WTC11 (cell line): ENCODE results near the gene TP53AIP1. TPM values are rescaled to one million over a fixed set of nuclear protein-coding genes. Genes with fewer than 3 reads are reported as not detected.

ENCODE experiments used
- AR ChIP-seq: fragments of 250-450 bp; sonication (Bioruptor Pico); IDR thresholded peaks from 2 replicates; pipeline ENCODE4 v1.9.0; 2021; ENCODE audit warnings: mild to moderate bottlenecking
- ETV6 ChIP-seq: sonication (generic); formaldehyde crosslinking; IDR thresholded peaks from 2 replicates; pipeline ENCODE4 v1.8.1; 2022; ENCODE audit warnings: mild to moderate bottlenecking, missing genetic modification reagents
- IRF2 ChIP-seq: sonication (generic); formaldehyde crosslinking; IDR thresholded peaks from 2 replicates; pipeline ENCODE4 v1.8.0; 2022; ENCODE audit warnings: low read depth, missing genetic modification reagents, borderline replicate concordance
- PRDM15 ChIP-seq: sonication (generic); formaldehyde crosslinking; IDR thresholded peaks from 2 replicates; pipeline ENCODE4 v1.8.0; 2022; ENCODE audit warnings: missing genetic modification reagents
- STAT6 ChIP-seq: sonication (generic); formaldehyde crosslinking; conservative IDR thresholded peaks from 2 replicates; pipeline ENCODE4 v1.8.1; 2023; ENCODE audit warnings: mild to moderate bottlenecking, low read depth, missing genetic modification reagents, moderate library complexity
- ZNF263 ChIP-seq: sonication (generic); formaldehyde crosslinking; IDR thresholded peaks from 2 replicates; pipeline ENCODE4 v1.8.1; 2022; ENCODE audit warnings: low read depth, mild to moderate bottlenecking, moderate library complexity, missing genetic modification reagents
- ZNF425 ChIP-seq: fragments of 250-450 bp; sonication (Bioruptor Pico); conservative IDR thresholded peaks from 2 replicates; pipeline ENCODE4 v1.9.0; 2021; ENCODE audit warnings: mild to moderate bottlenecking
- total RNA-seq: library from RNA; stranded (reverse); gene quantifications from 3 replicates; pipeline ENCODE4 v1.2.3, GENCODE V29; 2021
- TF ChIP-seq, protein P1 (sequence below): sonication (generic); formaldehyde crosslinking; IDR thresholded peaks from 2 replicates; pipeline ENCODE4 v1.8.0; 2023; ENCODE audit warnings: missing genetic modification reagents, mild to moderate bottlenecking, borderline replicate concordance
- TF ChIP-seq, protein P2 (sequence below): fragments of 250-450 bp; sonication (Bioruptor Pico); IDR thresholded peaks from 2 replicates; pipeline ENCODE4 v1.9.0; 2021; ENCODE audit warnings: mild to moderate bottlenecking, borderline replicate concordance
- TF ChIP-seq, protein P3 (sequence below): sonication (generic); formaldehyde crosslinking; IDR thresholded peaks from 2 replicates; pipeline ENCODE4 v1.8.1; 2022; ENCODE audit warnings: mild to moderate bottlenecking, missing genetic modification reagents, moderate library complexity, borderline replicate concordance

Gene TP53AIP1
- total RNA-seq, 1 experiment from 2014 or later = 0.07 TPM

DNA sequence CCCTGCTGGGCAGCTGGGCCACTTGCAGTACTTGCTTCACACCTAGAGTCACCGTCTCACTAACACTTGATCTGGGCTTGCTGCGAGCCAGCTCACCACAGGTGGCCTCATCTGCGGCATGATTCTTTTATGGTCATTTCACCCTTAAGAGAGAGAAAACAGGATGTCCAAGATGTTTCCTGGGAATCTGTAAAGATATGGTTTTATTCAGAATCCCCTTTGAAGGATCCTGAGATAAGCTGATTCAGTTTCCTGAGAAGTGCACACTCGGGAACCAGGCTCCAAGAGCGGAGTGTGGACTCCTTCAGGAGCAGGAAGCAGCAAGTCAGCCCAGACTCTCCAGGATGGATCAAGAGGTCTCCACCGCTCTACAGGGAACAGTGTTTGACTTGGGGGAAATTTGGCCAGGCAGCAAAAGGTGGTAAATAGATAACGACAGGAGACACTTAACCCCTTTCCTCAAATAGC is 21.8 kb upstream of the TP53AIP1 start (continued):
- TF ChIP-seq, protein P1, sequence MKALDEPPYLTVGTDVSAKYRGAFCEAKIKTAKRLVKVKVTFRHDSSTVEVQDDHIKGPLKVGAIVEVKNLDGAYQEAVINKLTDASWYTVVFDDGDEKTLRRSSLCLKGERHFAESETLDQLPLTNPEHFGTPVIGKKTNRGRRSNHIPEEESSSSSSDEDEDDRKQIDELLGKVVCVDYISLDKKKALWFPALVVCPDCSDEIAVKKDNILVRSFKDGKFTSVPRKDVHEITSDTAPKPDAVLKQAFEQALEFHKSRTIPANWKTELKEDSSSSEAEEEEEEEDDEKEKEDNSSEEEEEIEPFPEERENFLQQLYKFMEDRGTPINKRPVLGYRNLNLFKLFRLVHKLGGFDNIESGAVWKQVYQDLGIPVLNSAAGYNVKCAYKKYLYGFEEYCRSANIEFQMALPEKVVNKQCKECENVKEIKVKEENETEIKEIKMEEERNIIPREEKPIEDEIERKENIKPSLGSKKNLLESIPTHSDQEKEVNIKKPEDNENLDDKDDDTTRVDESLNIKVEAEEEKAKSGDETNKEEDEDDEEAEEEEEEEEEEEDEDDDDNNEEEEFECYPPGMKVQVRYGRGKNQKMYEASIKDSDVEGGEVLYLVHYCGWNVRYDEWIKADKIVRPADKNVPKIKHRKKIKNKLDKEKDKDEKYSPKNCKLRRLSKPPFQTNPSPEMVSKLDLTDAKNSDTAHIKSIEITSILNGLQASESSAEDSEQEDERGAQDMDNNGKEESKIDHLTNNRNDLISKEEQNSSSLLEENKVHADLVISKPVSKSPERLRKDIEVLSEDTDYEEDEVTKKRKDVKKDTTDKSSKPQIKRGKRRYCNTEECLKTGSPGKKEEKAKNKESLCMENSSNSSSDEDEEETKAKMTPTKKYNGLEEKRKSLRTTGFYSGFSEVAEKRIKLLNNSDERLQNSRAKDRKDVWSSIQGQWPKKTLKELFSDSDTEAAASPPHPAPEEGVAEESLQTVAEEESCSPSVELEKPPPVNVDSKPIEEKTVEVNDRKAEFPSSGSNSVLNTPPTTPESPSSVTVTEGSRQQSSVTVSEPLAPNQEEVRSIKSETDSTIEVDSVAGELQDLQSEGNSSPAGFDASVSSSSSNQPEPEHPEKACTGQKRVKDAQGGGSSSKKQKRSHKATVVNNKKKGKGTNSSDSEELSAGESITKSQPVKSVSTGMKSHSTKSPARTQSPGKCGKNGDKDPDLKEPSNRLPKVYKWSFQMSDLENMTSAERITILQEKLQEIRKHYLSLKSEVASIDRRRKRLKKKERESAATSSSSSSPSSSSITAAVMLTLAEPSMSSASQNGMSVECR (CRISPR knock-in tag) = no peak
- TF ChIP-seq AR (CRISPR knock-in tag) = no peak
- no peak for TF ChIP-seq IRF2 (CRISPR knock-in tag)
- no peak for TF ChIP-seq PRDM15 (CRISPR knock-in tag)
- TF ChIP-seq, protein P2, sequence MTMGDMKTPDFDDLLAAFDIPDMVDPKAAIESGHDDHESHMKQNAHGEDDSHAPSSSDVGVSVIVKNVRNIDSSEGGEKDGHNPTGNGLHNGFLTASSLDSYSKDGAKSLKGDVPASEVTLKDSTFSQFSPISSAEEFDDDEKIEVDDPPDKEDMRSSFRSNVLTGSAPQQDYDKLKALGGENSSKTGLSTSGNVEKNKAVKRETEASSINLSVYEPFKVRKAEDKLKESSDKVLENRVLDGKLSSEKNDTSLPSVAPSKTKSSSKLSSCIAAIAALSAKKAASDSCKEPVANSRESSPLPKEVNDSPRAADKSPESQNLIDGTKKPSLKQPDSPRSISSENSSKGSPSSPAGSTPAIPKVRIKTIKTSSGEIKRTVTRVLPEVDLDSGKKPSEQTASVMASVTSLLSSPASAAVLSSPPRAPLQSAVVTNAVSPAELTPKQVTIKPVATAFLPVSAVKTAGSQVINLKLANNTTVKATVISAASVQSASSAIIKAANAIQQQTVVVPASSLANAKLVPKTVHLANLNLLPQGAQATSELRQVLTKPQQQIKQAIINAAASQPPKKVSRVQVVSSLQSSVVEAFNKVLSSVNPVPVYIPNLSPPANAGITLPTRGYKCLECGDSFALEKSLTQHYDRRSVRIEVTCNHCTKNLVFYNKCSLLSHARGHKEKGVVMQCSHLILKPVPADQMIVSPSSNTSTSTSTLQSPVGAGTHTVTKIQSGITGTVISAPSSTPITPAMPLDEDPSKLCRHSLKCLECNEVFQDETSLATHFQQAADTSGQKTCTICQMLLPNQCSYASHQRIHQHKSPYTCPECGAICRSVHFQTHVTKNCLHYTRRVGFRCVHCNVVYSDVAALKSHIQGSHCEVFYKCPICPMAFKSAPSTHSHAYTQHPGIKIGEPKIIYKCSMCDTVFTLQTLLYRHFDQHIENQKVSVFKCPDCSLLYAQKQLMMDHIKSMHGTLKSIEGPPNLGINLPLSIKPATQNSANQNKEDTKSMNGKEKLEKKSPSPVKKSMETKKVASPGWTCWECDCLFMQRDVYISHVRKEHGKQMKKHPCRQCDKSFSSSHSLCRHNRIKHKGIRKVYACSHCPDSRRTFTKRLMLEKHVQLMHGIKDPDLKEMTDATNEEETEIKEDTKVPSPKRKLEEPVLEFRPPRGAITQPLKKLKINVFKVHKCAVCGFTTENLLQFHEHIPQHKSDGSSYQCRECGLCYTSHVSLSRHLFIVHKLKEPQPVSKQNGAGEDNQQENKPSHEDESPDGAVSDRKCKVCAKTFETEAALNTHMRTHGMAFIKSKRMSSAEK (CRISPR knock-in tag) = no peak
- no peak for TF ChIP-seq ZNF425
- TF ChIP-seq, protein P3, sequence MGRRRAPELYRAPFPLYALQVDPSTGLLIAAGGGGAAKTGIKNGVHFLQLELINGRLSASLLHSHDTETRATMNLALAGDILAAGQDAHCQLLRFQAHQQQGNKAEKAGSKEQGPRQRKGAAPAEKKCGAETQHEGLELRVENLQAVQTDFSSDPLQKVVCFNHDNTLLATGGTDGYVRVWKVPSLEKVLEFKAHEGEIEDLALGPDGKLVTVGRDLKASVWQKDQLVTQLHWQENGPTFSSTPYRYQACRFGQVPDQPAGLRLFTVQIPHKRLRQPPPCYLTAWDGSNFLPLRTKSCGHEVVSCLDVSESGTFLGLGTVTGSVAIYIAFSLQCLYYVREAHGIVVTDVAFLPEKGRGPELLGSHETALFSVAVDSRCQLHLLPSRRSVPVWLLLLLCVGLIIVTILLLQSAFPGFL = no peak
- TF ChIP-seq ZNF263 (CRISPR knock-in tag) = no peak
- TF ChIP-seq STAT6 (CRISPR knock-in tag) = no peak
- no peak for TF ChIP-seq ETV6 (CRISPR knock-in tag)
